Measurements from ENCODE around the gene FTO.

- no peak for TF ChIP-seq CTCF (IDR thresholded peaks at IDR 0.05)
- no peak for TF ChIP-seq POLR2A (IDR thresholded peaks at IDR 0.05)
Measured at GRCh38 chr16:54160252-54160860, 456.4 kb downstream of the FTO start.
